Measurements from ENCODE around the gene FLAD1.

The FLAD1 gene

GRCh38 chr1:155017041-155017945 is 34.1 kb downstream of the FLAD1 start:
- DNase-seq (ENCODE audit: low read depth), result peak; percentile 94

DNA sequence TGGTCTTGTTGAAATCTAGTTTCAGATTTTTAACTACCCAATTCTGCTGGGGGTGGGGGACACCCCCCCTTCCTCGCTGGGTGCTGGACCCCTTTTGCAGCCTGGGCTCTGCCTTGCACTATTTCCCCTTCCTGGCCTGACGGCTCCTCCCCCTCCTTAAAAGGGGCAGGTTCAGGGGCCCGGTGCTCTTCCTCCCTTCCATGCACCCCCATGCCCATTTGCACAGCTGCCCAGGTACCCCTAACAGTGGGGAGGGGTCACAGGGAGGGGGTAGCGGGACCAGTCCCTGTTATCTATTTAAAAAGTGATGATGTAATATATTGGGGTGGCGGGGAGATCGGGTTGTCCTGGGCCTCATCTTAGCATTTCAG is 34.8 kb downstream of the FLAD1 start:
- DNase-seq (ENCODE audit: low read depth), result no peak

GRCh38 chr1:155018617-155019348 is 35.6 kb downstream of the FLAD1 start:
- DNase-seq (ENCODE audit: low read depth), result peak; percentile 69

- no peak for DNase-seq (ENCODE audit: low read depth)
Measured at GRCh38 chr1:155019377-155020245, 36.5 kb downstream of the FLAD1 start.

GRCh38 chr1:155022136-155022926 is 39.2 kb downstream of the FLAD1 start:
- peak; percentile 32 for DNase-seq (ENCODE audit: low read depth)

DNA sequence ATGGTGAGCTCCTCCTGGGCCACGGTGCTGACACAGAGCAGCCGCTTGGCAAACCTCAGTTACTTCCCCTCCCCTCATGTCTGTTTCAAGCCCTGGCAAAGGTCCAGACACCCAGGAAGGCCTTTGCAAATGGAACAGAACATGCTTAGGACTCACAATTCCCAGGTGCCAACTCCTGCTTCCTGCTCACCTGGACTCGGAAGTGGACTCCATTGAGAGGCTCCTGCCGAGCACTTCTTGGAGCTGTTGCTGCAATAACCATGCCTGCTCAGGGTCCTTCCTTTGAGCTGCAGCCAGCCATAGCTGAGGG is 39.7 kb downstream of the FLAD1 start:
- DNase-seq (ENCODE audit: low read depth), result no peak

DNA sequence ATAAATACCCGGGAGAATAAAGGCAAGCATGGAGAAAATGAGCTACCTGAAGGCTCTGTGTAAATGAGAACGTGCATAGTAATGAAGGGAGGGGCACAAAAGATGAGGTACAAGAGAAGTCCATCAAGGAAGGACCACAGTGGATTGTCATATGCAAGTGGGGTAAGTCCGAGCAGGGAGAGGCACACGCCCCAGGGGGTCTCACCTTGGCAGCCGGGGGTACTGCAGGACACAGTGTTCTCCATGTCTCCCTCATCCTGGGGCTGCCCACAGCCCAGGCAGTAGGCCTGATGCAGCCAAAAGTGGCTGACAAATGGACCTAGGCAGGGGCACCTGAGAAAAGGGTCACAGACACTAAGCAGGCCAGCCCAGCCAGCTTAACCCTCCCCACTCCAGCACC is 40.5 kb downstream of the FLAD1 start:
- no peak for DNase-seq (ENCODE audit: low read depth)

DNA sequence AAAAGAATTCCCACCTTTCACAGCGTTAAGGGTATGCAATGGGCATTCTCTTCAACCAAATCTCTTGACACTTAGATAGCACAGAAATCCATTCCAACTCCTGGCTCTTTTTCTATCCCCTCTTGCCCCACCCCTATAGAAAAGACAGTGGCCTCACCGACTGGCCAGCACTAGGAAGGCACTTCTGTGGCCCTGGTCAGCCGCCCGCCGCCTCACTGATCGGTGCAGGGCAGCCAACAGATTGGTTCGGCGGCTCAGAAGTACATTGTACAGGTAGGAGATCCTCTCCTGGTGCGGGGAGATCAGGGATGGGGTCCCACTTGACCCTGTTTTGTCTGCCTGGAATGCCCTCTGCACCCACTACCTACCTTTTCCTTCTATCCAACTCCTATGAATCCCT is 41.2 kb downstream of the FLAD1 start:
- DNase-seq (ENCODE audit: low read depth), result no peak

DNA sequence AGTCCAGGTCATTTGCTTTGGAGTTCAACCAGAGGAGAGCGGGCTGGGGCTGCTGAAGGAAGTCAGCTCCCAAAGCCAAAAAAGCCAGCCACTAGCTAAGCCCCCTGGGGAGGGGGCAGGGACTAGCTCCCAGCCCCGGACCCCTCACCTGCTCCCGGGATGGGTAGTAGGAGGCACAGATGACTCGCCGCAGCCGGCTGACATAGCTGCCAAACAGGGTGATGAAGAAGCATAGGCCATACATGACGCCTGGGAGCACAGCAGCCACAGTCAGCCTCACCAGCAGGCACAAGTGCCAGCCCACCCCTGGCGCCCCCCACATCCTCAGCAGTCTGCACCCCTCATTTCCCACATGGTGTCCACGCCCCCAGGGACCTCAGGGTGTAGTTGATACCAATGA is 43.0 kb downstream of the FLAD1 start:
- DNase-seq (ENCODE audit: low read depth), result peak; percentile 19

GRCh38 chr1:155026588-155026987 is 43.4 kb downstream of the FLAD1 start:
- DNase-seq (ENCODE audit: low read depth), result peak; percentile 85

- no peak for DNase-seq (ENCODE audit: low read depth)
Measured at GRCh38 chr1:155029513-155030242, 46.5 kb downstream of the FLAD1 start.

DNA sequence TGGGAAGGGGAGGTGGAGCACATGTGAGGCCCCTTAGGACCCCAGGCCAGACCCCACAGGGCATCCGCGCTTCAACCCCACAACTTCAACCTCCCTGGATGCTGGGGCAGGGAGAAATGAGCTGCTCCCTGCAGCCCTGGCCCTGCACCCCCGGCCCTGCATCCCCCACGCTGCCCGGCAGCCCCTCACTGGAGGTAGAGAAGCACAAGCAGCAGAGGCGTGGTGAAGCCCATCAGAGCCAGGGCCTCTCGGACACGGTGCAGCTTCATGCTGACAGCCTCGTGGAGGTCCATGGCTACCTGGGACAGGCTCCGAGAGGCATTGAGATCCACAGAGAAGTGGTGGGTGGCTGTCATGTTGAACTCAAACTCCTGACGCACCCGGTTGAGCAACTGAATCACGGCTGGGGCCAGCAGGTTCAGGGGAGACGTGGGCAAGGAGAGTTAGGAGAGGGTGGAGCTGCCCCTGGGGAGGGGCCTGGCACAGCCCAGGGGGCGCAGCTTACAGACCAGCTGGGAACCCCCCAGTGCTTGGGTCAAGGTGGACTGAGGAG is 47.2 kb downstream of the FLAD1 start:
- no peak for DNase-seq (ENCODE audit: low read depth)

- no peak for DNase-seq (ENCODE audit: low read depth)
Measured at GRCh38 chr1:155030899-155031298, 47.8 kb downstream of the FLAD1 start.

DNA sequence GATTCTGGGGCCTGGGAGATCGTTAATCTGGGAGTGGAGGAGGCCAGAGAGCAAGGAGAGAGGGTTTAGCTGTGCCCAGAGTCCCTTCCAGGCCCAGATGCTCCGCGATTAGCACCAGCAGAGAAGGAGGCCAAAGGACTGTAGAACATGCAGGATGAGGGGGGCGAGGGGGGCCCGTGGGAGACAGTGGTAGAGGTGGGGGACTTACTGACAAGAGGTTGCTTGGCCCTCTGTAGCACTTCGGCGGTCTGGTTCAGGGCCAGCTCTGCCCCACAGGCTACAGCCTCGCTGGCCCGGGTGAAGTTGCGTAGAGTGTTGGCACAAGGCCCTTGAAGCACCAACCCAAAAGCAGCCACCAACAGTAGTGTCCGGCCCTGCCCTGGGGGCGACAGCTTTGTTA is 49.7 kb downstream of the FLAD1 start:
- DNase-seq (ENCODE audit: low read depth), result no peak

GRCh38 chr1:155033524-155033923 is 50.4 kb downstream of the FLAD1 start, which contains the start of the genes DCST1 and DCST2:
Gene DCST1, plus strand, starts transcription at chr1:155033824. Its CDS starts 213 bp downstream, at chr1:155034037.
Gene DCST2, minus strand, starts transcription at chr1:155033781. Its CDS starts 80 bp downstream, at chr1:155033701.
- DNase-seq (ENCODE audit: low read depth), result no peak

DNA sequence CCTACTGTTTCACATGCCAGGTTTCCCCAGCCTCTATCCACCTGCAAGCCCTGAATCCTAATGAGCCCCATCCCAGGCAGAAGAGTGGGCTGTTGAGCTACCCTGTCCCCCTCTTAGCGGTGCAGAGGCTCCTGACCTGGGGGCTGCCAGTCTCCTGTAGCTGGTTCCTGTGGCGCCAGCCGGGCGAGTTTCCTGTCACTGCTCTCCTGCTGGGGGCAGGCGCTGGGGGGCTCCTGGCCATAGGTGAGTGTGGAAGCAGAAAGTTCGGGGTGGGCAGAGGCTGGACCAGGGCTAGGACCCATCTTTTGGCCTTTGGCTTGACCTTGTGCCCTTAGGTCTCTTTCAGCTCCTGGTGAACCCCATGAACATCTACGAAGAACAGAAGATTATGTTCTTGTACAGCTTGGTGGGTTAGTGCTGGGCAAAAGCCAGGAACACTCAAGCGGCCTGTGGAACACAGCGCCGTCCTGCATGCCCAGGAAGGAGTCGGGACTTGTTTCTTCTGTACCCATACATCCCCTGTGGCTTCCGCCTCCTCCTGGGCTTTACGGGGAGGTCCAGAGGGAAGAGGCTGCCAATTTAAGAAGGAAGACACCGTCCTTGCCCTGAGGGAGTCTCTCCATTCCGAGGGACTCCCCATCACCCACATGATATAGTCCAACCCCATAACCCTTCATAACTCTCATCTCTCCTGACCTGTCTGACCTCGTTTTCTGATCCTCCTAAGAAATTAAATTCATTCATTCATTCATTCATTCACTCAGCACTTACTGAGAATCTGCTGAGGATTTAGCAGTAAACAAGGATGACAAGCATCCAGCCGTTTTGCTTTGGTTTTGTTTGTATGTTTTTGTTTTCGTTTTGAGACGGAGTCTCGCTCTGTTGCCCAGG is 51.4 kb downstream of the FLAD1 start:
- no peak for DNase-seq (ENCODE audit: low read depth)

DNA sequence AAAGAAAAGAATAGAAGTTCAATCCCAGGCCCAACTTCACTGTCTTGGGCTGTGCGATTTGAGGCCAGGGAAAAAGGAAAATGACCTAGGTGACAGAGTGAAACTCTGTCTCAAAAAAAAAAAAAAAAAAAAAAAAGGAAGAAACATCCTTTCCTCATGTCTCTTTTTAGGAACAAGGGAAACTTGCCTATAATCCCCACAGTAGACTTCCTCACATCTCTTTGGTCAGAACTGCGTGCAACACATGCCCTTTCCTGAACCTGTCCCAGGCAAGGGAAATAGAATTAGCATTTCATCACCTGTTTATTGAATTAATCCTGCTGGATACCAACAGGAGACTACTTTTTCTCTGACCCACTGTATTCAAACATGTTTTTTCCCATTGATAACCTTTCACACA is 52.8 kb downstream of the FLAD1 start:
- DNase-seq (ENCODE audit: low read depth), result no peak

DNA sequence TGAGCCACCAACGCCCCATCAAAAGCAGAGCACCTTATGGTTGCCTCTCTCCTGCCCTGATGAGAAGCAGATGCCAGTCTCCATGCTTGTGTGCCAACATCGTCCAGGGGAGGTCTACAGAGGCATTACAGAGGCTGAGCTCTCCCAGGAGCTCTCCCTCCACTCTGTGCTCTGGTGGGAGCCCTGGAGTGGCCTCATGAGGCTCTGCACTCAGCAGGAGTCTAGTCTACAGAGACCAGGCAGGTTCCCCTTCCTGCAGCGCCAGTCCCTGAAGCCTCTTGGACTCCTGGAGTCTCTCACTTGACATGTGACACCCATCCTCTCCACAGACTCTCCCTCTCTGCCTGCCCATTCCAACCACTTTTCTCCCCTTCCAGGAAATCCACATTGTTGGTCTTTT is 53.9 kb downstream of the FLAD1 start:
- DNase-seq (ENCODE audit: low read depth), result no peak

DNA sequence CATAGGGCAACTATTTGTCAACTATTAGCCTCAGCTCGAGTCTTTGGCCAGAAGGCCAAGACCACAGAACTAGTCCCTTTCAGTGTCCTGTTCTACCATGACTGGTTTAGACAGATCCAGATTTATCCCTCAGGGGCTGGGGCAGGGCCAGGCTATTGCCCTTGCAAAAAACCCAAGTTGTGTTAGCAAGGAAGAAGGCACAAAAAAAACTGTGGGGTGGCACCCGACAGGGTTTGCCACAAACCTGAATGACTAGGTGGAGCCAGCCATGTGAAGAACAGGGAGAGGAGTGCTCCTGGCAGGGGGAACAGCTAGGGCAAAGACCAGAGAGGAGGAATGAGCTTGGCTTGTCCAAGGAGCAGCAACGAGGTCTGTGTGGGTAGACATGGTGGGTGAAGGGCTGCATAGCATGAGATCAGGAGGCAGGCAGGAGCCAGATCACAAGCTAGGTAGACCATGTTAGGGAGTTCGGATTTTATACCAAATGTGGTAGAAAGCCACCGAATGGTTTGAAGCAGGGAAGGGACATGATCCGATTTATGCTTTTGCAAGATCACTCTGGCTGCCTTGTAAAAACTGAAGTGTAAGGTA is 54.8 kb downstream of the FLAD1 start:
- DNase-seq (ENCODE audit: low read depth), result no peak

All from ELR (cell line).